HTERT RPE-1 (cell line): Measurements from ENCODE around the gene MAD2L2.

ENCODE experiments used
- in situ Hi-C: fragments of 300-500 bp; cut with MboI; formaldehyde crosslinking; loops from 4 replicates; pipeline ENCODE4 v1.14.3; 2020; ENCODE audit warnings: low sequenced_read_pairs

MAD2L2 gene

DNA sequence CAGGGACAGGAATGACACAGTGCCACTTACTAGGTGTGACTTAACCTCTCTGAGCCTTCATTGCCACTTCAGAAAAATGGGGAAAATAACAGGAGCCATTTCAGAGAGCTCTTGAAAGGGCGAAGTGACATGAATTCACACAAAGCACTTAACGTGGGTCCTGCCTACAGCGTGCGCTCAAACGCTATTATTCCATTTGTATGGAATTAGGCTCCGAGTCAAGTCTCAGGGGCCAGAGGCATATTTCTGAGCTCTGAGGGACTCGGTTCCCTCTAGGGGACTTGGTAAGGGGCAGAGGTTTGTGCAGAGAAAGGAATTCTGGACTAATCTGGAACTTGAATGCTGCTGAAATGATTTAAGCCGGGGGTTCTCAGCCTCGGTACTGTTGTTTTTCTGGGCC lies 24.6 kb upstream of the MAD2L2 start:
- in situ Hi-C loops: no loop called here

DNA sequence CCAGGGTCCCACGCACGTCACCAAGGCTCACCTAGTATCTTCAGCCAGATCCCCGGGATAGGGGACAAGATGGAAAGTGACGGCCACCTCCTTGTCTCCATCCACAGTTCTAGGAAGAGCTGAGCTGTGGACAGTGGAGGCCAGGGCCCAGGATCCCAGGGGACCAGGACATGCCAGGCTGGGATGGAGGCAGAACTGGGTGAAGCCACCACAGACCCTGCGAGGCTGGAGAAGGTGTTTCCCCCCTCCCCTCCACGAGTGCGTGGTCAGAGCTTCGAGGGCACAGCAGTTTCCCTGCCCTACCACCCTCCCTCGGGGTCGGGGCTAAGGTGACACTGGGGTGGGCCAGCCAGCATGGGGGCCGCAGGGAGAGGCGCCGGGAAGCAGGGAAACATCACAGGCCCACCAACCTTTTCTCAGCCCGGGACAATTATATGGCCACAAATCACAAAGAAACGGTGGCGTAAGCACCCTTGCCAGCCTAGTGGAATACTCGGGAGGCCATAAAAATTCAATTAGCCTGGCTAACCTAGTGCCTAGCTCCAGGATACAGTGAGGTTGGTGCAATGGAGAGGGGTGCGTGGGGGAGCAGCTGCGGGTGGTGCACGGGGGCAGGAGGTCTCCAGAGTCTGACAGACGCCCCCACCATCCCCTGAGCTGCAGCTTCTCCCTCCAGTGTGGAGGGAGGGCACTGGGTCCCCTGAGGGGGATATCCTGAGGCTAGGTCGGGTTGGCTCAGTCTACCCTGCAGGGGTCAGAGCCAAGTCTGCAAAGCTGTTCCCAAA lies 23.9 kb upstream of the MAD2L2 start:
- in situ Hi-C loops: no loop called here

DNA sequence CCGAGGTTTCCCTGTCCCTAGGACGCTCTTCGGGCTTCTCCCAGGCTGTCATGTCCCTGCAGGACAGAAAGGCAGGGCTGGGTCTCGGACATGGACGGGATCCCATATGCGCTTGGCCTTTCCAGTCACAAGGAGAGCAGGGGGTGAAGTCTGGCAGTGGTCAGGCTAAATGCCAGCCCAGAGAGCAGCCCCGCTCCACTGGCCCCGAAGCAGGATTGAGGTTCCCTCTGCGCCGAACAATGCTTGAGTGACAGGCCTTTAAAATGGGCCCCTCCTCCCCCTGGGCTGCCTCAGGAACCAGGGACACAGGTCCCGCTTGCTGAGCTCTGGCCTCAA lies 23.2 kb upstream of the MAD2L2 start:
- in situ Hi-C loops: no loop called here

DNA sequence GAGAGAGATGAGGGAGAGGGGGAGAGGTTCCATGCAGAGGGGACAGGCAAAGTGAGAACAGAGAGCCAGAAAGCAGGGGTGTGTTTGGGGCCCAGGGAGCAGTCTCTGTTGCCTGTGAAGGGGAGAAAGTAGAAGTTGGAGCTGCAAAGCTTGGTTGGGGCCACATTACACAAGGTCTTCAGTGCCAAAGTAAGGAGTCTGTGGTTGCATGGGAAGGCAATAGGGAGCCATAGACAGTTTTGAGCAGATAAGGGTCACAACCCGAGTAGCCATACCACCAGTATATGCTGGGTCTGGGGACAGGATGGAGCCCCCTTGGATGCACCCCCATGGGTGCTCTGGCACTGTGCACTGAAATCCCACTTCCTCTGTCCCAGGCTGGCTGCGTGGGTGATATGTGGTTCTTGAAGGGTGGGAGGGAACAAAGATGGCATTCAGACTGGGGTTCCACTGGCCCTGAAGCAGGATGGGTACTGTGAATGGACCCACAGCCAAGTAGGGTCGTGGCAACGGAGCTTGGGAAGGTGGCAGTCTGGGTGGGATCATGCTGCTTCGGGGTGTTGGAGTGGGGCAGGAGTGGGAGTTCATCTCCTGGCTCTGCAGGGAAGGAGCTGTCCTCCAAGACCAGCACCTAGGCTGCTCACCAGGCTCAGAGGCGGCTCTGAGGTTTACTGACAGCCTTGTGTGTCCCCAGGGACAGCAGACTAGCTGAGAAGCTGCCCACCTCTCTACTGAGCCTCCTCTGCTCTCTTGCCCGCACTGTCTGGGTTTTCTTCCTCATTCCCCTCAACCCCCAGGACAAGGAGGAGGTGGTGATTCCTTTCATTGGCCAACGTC lies 22.6 kb upstream of the MAD2L2 start:
- in situ Hi-C loops: no loop called here

DNA sequence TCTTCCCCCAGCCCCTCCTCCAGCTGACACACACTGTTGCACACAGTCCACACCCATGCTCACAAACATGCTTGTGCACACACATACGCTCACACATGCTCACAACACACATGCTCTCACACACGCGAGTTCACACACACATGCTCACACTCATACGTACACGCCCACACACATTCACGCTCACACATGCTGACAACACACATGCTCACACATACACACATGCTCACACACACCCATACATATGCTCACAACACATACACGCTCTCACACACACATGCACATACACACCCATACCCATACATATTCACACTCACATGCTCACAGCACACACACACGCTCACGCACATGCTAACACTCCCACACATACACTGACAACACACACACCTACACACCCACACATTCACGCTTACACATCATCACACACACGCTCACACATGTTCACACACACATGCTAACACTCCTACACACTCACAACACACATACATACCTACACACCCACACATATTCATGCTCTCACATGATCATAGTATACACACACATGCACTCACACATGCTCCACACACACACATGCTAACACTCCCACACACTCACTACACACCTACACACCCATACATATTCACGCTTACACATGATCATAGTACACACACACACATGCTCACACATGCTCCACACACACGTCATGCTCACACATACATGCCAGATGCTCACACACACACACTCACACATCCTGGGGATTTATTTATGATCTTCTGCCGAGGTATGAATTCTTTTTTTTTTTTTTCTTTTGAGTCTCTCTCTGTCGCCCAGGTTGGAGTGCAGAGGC lies 21.2 kb upstream of the MAD2L2 start:
- in situ Hi-C loops: no loop called here

DNA sequence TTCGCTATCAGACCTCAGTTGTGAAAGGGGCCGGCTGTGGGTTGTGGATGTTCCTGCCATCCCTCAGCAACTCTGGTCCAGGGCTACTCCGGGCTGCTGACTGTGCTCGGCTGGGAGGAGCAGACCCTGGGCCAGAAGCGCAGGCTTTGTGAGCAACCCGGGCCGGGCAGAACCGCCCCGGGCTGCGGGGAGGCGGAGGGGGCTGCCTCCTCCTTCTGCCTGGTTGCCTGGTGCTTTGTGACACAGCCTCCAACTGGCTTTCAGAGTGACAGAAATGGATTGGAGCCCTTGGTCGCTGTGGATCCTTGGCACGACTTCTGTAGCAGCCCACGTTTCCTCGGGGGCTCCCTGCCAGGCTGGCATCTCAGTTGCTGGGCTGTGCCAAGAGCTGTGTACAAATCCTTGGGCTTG lies 20.6 kb upstream of the MAD2L2 start:
- in situ Hi-C loops: no loop called here

DNA sequence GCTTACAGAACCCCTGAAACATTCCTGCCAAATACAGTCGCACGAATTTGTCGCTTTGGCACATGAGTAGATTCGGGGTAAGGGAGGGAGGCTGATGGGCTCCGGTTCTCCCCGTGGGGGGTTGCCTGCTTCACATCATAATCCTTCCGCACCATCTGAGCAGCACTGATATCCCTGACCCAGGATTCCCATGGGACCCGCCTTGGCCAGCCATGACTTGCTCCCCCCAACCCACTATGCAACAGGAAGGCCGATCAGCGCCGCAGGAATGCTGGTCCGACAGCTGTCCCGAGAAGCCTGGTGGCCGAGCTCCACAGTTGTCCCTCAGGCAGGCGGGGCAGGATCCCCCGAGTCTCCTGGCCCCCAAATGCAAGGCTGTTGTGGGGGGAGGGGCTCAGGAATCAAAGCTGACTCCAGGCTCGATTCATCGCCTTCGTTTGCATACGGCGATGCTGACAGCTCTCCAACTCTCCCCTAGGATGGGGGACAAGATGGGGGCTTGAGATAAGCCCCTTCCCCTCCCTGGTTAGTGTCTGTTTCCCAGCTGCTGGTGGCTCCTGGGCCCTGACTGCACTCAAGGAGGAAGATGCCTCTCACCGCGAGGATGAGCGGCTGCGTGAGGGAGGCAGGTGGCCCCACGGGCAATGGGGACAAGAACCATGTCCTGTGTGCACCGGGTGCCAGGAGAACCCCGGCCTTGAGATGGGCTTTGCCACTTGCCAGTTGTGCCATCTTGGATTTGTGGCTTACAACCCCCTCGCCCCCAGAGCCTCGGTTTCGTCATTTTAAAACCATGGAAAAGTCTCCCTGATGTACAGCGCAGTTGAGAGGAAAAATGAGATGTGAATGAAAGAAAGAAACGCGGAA lies 19.9 kb upstream of the MAD2L2 start:
- in situ Hi-C loops: no loop called here

DNA sequence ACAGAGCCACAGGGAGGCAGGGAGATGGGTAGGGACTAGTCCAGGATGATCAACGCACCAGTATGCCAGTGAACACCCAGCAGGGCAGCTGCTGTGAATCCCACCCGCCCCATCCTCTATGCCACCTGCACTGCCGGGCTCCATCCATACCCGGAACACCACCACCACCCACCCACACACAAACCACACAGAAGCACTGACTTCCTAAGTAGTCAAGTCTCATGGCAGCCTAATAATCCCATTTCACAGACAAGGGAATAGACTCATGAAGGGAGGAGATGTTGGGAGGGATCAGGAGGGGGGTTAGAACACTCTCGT lies 16.9 kb upstream of the MAD2L2 start:
- in situ Hi-C loops: no loop called here

DNA sequence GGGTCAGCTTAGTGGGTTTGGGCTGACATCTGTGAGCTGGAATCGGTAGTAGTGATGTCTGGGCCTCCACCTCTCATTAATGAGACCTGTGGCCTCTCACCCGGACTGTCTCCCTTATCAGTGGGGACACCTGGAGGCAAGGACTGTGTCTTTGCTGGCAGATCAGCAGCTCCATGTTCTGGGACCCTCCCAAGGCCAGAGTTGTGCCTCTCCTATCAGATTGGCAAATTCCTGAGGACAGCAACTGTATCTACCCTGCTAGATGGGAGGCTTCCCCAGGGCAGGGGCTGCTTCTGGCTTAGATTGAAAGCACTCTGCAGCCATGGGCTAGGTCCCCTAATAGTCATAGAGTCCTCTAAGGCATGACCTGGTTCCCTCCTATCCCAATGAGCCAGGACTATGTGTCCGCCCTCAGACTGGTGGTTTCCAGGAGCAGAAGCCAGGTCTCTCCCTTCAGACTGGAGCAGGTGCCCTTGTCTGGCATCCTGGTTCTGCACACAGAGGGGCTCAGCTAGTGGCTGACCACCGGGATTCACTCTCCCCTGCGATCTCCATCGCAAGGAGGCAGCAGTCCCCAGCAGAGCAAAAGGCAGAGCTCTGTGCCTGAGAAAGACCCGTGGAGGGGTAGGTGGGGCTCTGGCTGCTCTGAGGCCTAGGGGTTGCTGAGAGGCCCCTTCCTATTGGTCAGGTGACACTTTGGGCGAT lies 16.4 kb upstream of the MAD2L2 start:
- in situ Hi-C loops: no loop called here

DNA sequence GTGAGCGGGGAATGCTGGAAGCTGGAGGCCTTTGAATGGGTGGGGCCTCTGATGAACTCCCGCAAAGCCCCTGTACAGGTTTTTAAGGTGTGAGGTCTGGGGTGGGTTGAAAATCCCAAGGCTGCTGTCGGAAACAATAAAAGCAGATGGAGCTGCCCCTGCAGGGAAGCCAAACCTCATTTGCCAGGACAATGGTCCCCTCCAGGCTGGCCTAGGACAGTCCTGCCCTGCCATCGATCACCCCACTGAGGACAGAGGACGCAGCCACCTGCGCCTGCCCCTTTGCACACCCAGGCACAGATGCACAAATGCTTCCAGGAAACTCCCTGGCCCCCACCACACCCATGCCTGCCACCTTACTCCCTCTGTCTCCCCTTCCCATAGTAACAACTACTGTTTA lies 14.9 kb upstream of the MAD2L2 start:
- in situ Hi-C loops: no loop called here

DNA sequence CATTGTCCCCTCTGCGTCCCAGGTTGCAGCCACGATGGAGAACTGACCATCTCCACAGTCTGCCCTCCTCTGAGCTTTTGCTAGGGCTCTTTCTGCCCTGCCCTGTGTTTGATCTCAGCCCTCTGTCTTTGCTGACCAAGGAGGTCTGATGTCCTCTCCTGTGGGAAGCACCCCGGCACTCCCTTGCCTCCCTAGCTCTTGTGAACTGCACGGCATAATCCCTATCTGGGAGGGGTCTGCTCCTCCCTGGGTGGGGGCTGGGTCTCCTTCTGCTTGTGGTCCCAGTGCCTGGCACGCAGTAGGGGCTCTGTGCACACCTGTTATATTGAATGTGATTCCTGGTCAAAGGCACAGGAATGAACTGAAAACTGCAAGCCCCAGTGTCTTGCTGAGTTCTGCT lies 13.0 kb upstream of the MAD2L2 start:
- in situ Hi-C loops: no loop called here

DNA sequence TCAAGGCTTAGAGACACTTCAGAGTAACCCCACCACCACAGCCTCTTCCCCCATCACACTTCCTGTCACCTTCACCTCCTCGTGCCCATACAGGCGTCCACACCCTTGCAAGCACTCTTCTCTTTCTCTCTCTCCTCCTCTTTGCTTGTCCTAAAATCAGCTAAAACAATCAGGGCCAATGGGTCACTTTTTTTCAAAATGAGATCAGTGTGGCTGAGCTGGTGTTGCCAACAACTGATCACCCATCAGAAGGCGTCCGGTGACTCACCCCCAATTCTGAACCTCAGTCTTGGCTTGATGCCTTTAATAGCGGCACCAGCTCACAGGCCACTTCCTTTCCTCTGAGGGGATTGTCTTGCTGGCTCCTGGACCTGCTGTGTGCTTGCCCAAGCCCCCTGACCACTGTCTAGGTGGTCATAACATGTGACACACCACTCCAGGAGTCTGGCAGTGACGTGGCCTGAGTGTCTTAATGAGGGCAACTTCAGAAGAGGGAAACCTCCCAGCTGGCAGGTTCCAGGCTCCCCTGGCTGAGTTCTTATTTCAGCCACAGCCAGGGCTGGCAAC lies 12.2 kb upstream of the MAD2L2 start:
- in situ Hi-C loops: no loop called here

DNA sequence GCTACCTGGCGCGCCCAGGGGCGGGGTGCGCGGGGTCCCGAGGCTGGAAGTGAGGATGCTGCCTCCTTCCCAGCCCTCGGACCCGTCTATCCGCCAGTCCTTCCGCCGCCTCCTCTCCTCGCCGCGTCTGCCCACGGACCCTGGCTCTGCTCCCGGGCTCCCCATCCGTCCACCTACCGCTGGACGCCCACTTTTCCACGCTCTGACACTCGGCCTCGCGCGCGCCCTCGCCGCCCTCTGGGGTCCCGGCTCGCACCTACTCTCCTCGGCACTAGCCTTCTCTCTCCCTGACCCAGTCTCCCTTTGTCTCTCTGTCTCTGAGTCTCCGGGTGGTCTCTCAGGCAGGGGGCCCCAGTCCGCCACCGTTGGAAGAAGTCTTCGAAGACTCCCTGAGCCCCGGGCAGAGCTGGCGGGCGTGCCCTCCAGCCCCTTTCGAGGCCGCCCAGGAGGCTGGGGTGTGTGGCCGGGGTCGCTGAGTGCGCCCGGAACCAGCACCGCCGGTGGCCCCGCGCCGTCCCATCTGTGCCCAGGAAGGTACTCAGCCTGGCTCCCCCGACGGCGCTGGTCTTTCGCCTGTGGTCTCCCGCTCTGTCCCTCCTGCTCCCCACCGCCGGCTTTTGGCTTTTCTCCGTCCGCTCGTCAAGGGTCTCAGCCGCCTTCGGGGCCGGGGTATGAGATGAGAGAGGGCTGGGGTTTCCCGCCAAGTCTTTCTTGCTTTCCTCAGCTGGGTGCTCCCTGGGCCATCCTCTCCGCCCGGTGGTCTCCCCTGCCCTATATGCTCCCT lies 11.2 kb upstream of the MAD2L2 start:
- in situ Hi-C loops: no loop called here

DNA sequence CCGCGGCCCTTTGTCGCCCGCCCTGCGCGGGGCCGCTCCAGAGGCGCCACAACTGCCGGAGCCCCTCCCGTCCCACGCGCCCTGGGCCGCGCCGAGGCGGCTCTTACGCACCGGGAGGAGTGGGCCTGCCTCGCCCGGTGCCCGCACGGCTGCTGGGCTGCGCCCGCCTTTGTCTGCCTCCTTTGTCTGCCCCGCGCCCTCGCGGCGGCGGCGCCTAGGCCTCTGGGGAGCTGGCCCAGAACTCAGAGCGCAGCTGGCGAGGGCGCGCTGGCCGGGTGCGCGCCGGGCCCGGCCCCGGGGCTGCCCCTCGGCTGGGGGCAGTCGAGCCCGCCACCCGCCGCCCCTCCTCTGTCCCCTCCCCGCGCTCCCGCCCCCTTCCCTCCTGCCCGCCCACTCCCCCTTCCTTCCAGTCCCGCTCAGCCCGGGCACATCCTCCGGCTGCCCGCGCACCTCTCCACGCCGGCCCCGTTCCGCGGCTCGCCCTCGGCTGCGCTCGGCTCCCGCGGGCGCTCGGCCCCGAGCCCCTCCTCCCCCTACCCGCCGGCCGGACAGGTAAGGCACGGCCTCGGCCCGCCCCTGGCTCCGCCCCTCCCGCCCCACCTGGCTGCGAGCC lies 10.5 kb upstream of the MAD2L2 start, which contains the start of gene DRAXIN:
DRAXIN (plus strand) TSS at position 409 of the 613 bp plus-strand sequence. CDS start 14,549 bp downstream, outside the sequence.
- in situ Hi-C loops: no loop called here

DNA sequence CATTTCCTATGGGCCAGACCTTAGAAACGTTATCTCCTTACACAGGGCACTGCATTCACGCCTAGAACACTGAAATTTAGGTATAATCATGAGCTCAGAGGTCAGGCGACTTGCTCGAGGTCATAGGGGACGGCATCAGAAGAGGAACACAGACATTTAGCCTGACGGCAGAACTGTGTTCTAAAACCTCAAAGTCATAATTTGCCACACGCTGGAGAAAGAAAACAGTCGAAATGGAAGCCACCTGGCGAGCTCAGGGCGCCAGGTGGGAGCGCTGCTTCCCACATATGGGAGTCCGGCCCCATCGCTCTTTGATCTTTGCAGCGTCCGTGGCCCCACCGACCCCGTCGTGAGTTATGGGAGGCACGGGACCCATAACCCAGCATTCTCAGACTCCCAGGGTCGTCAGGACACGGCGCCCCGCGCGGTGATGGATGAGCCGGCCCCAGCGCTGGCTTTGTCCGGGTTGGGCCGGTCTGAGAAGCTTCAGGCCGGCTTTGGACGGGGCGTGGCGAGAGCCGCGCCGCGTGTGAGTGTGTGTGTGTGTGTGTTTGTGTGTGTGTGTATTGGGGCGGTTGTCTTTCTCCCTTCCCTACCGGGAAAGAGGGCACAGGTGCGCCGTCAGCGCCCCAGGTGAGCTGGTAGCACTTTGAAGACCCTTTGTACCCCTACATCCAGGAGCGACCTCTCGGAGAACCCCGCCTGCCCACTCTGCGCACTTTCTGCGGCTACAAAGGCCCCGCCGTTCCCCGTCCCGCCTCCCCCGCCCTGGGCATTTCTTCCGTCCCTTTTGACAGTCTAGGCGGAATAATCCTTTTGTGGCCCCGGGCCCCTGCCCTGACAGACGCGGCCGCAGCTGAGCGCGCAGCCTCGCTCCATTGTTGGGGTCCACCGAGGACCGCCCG lies 9.7 kb upstream of the MAD2L2 start:
- in situ Hi-C loops: no loop called here

DNA sequence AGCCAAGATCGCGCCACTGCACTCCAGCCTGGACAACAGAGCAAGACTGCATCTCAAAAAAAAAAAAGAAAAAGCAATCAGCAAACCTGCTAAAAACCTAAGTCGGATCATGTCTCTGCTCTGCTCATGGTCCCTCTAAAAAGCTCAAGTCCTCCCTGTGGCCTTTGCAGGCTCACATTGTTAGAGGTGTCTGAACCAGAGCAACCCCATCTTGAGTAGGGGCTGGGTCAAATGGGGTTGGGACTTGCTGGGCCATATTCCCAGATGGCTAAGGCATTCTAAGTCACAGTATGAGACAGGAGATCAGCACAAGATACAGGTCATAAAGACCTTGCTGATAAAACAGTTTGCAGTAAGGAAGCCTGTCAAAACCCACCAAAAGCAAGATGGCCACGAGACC lies 7.6 kb upstream of the MAD2L2 start:
- in situ Hi-C loops: no loop called here

DNA sequence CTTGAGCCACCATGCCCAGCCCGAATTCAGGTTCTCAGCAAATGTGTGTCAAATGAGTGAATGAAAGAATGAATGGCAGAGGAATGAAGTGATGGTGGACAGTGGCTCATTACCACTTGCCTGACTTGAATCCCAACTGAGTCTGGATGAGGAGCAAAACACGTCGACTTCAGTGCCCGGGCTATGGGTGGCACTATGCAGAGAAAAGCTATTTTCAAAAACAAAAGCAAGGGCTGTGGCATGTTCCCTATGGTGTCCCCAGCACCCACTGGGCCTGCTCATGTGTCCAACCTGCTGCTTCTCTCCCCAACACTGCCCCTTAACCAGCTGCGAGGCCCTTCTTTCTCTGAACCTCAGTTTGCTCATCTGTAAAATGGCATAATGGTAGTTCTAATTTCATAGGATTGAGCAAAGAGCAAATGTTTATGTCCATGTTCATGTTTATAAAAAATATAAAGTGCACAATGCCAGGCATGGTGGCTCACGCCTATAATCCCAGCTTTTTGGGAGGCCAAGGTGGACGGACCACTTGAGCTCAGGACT lies 4.3 kb upstream of the MAD2L2 start:
- in situ Hi-C loops: no loop called here
